HG02798 (cell line): ENCODE measurements around the gene KICS2.
A peak's percentile ranks its signal among the peaks of the same experiment; 100 is the strongest.
"Not testable (repeated sequence)": the region's sequence is repeated elsewhere in the genome, so short reads cannot be mapped to it uniquely, and the experiment has no call there.

Experiments used
- ATAC-seq: cut with Tn5 transposase; IDR thresholded peaks from one replicate; pipeline ENCODE4 v1.9.1; 2021; ENCODE audit warnings: mild to moderate bottlenecking; ENCODE audit not compliant: unreplicated experiment, poor library complexity

The KICS2 gene

GRCh38 chr12:64218597-64218996 is 3.5 kb downstream of the KICS2 start:
- ATAC-seq, result no peak

- not testable (repeated sequence) for ATAC-seq
Measured at GRCh38 chr12:64217643-64218042, 4.5 kb downstream of the KICS2 start.

GRCh38 chr12:64216239-64216638 is 5.9 kb downstream of the KICS2 start:
- ATAC-seq, result no peak

- ATAC-seq, result no peak
Measured at GRCh38 chr12:64212119-64212746, 9.9 kb downstream of the KICS2 start.

- no peak for ATAC-seq
Measured at GRCh38 chr12:64207453-64207852, 14.6 kb downstream of the KICS2 start.

GRCh38 chr12:64205542-64205941 is 16.6 kb downstream of the KICS2 start:
- ATAC-seq, result no peak

GRCh38 chr12:64203775-64204174 is 18.3 kb downstream of the KICS2 start:
- ATAC-seq, result no peak

- no peak for ATAC-seq
Measured at GRCh38 chr12:64203036-64203435, 19.1 kb downstream of the KICS2 start.

GRCh38 chr12:64195841-64196240 is 26.3 kb downstream of the KICS2 start:
- not testable (repeated sequence) for ATAC-seq

- peak; percentile 59 for ATAC-seq
Measured at GRCh38 chr12:64194333-64195149, 27.6 kb downstream of the KICS2 start.

GRCh38 chr12:64193931-64194330 is 28.2 kb downstream of the KICS2 start:
- ATAC-seq, result peak; percentile 31

GRCh38 chr12:64192644-64193444 is 29.3 kb downstream of the KICS2 start:
- peak; percentile 84 for ATAC-seq

- ATAC-seq, result no peak
Measured at GRCh38 chr12:64190140-64190539, 32.0 kb downstream of the KICS2 start.

- no peak for ATAC-seq
Measured at GRCh38 chr12:64189530-64189929, 32.6 kb downstream of the KICS2 start.

- ATAC-seq, result no peak
Measured at GRCh38 chr12:64187794-64188193, 34.3 kb downstream of the KICS2 start.

GRCh38 chr12:64187370-64187769 is 34.7 kb downstream of the KICS2 start:
- no peak for ATAC-seq

GRCh38 chr12:64186789-64187188 is 35.3 kb downstream of the KICS2 start:
- peak; percentile 84 for ATAC-seq

GRCh38 chr12:64184216-64184615 is 37.9 kb downstream of the KICS2 start:
- no peak for ATAC-seq

GRCh38 chr12:64181430-64182291 is 40.4 kb downstream of the KICS2 start:
- ATAC-seq, result no peak

- no peak for ATAC-seq
Measured at GRCh38 chr12:64180951-64181350, 41.1 kb downstream of the KICS2 start.
